ENCODE data around the gene GPR146.

Gene GPR146

GRCh38 chr7:1096156-1097119 lies 52.1 kb downstream of the GPR146 start:
- no peak for DNase-seq

GRCh38 chr7:1097120-1097504 lies 52.8 kb downstream of the GPR146 start:
- no peak for DNase-seq

GRCh38 chr7:1098243-1099153 lies 54.2 kb downstream of the GPR146 start:
- DNase-seq: no peak

- DNase-seq: no peak
Observed at GRCh38 chr7:1099154-1099542, 54.8 kb downstream of the GPR146 start.

- DNase-seq: no peak
Observed at GRCh38 chr7:1099637-1100036, 55.3 kb downstream of the GPR146 start.

GRCh38 chr7:1100386-1100785 lies 56.0 kb downstream of the GPR146 start:
- DNase-seq: no peak

- no peak for DNase-seq
Observed at GRCh38 chr7:1100834-1101562, 56.7 kb downstream of the GPR146 start.

GRCh38 chr7:1101563-1102431 lies 57.5 kb downstream of the GPR146 start:
- DNase-seq: no peak

- DNase-seq: no peak
Observed at GRCh38 chr7:1103009-1103788, 58.9 kb downstream of the GPR146 start.

- no peak for DNase-seq
Observed at GRCh38 chr7:1103789-1104515, 59.6 kb downstream of the GPR146 start.

- no peak for DNase-seq
Observed at GRCh38 chr7:1104516-1105179, 60.3 kb downstream of the GPR146 start.

- DNase-seq: no peak
Observed at GRCh38 chr7:1105189-1105588, 60.8 kb downstream of the GPR146 start.

- DNase-seq: no peak
Observed at GRCh38 chr7:1106063-1106792, 61.9 kb downstream of the GPR146 start.

- DNase-seq: no peak
Observed at GRCh38 chr7:1106793-1107421, 62.6 kb downstream of the GPR146 start.

GRCh38 chr7:1108264-1108920 lies 64.0 kb downstream of the GPR146 start:
- DNase-seq: no peak
